GM18858 (cell line): ENCODE measurements around the gene THAP12.

ENCODE experiments used
- ATAC-seq: cut with Tn5 transposase; IDR thresholded peaks from one replicate; pipeline ENCODE4 v1.9.1; 2021; ENCODE audit not compliant: unreplicated experiment

THAP12 gene

GRCh38 chr11:76307978-76308747 lies 72.8 kb downstream of the THAP12 start:
- ATAC-seq: no peak

- no peak for ATAC-seq
These were observed 73.5 kb downstream of the THAP12 start for GRCh38 chr11:76307396-76307795.

GRCh38 chr11:76303399-76303798 lies 77.5 kb downstream of the THAP12 start:
- ATAC-seq: no peak

GRCh38 chr11:76302996-76303395 lies 77.9 kb downstream of the THAP12 start:
- no peak for ATAC-seq
